Panc1 (cell line): Measurements from ENCODE around the gene SH3TC1. TPM values are rescaled to one million over a fixed set of nuclear protein-coding genes. Genes with fewer than 3 reads are reported as not detected.

Experiments used
- ATAC-seq: fragments of 200-7000 bp; cut with Tn5 transposase; 2 replicates; pipeline ENCODE4 v1.9.1; 2020; ENCODE audit warnings: mild to moderate bottlenecking, moderate library complexity
- BruUV-seq: library from RNA; stranded (reverse); fragments of 400-500 nt; replicated peaks from 2 replicates; lab custom pipeline; 2021; lab: Mats Ljungman, UMichigan
- CTCF ChIA-PET: fragments of 300-600 bp; sonication (Branson Sonifier 250); formaldehyde crosslinking; loops from one replicate; lab custom pipeline; 2022; ENCODE audit warnings: antibody characterized with exemption; lab: Charles Lee
- POLR2A ChIA-PET: fragments of 300-600 bp; sonication (Branson Sonifier 250); formaldehyde crosslinking; loops from one replicate; lab custom pipeline; 2022; ENCODE audit warnings: antibody characterized with exemption; lab: Charles Lee
- DNase-seq: peaks from one replicate; pipeline ENCODE4 v3.0.0-alpha.2; 2010; ENCODE audit warnings: low read depth, low spot score
- H3K27ac ChIP-seq: 2 replicates; pipeline ENCODE4 v1.5.1; 2011; ENCODE audit warnings: mild to moderate bottlenecking, low read length, inconsistent platforms
- H3K27me3 ChIP-seq: fragments of 200-500 bp; sonication (Bioruptor generic); 2 replicates; pipeline ENCODE4 v1.6.0; 2014; ENCODE audit warnings: low read length, inconsistent platforms; ENCODE audit not compliant: control insufficient read depth, insufficient read depth
- H3K36me3 ChIP-seq: fragments of 200-500 bp; sonication (Bioruptor generic); 2 replicates; pipeline ENCODE4 v1.5.1; 2014; ENCODE audit warnings: inconsistent platforms, mild to moderate bottlenecking, low read length, moderate library complexity; ENCODE audit not compliant: control insufficient read depth, insufficient read depth
- H3K4me1 ChIP-seq: 2 replicates; pipeline ENCODE4 v1.5.1; 2011; ENCODE audit warnings: inconsistent platforms, mild to moderate bottlenecking, low read length, moderate library complexity; ENCODE audit not compliant: control insufficient read depth, insufficient read depth
- H3K4me3 ChIP-seq, 2 experiments: 2 replicates each; pipeline ENCODE4 v1.5.1; 2011 to 2012; ENCODE audit warnings: low read depth in 2 of 2, low read length in 2 of 2, mild to moderate bottlenecking in 2 of 2, inconsistent platforms in 1 of 2, moderate library complexity in 1 of 2
- H3K9me3 ChIP-seq: fragments of 200-500 bp; sonication (Bioruptor generic); 2 replicates; pipeline ENCODE4 v1.5.1; 2014; ENCODE audit warnings: low read depth, mild to moderate bottlenecking, inconsistent platforms, low read length, moderate library complexity; ENCODE audit not compliant: control insufficient read depth, insufficient read depth
- CTCF ChIP-seq: fragments of 450-650 bp; IDR thresholded peaks from 2 replicates; pipeline ENCODE4 v1.5.1; 2017; ENCODE audit warnings: mild to moderate bottlenecking
- POLR2AphosphoS5 ChIP-seq: IDR thresholded peaks from 2 replicates; pipeline ENCODE4 v1.6.1; 2012; ENCODE audit warnings: mild to moderate bottlenecking, low read depth, low read length, moderate library complexity
- SIN3A ChIP-seq: IDR thresholded peaks from 2 replicates; pipeline ENCODE4 v1.6.1; 2012; ENCODE audit warnings: low read depth, mild to moderate bottlenecking, low read length, moderate library complexity, borderline replicate concordance; ENCODE audit not compliant: insufficient read depth
- TCF7L2 ChIP-seq: IDR thresholded peaks from 2 replicates; pipeline ENCODE4 v1.6.1; 2011; ENCODE audit warnings: mild to moderate bottlenecking, low read depth, low read length, inconsistent platforms
- in situ Hi-C: cut with HindIII; loops from 2 replicates; pipeline ENCODE4 v1.10.0; 2016; ENCODE audit warnings: low sequenced_read_pairs, low pct_unique_long_range_greater_than_20kb
- intact Hi-C: fragments of 100-400 bp; cut with micrococcal nuclease; formaldehyde crosslinking; loops from one replicate; pipeline ENCODE4 v1.10.0; 2022; ENCODE audit not compliant: unreplicated experiment
- total RNA-seq: library from RNA; stranded (reverse); gene quantifications from one replicate; pipeline ENCODE4 v1.2.1, GENCODE V29; 2021; ENCODE audit not compliant: unreplicated experiment
- TF ChIP-seq, protein P1 (sequence below), 2 experiments: IDR thresholded peaks; 2 replicates each; pipeline ENCODE4 v1.6.1; 2011 to 2012; ENCODE audit warnings: low read depth in 2 of 2, control low read depth in 1 of 2, low read length in 1 of 2, mild to moderate bottlenecking in 1 of 2, moderate library complexity in 1 of 2; ENCODE audit not compliant: insufficient read depth in 1 of 2

SH3TC1 gene
- total RNA-seq, 1 experiment from 2014 or later: 4.5 TPM

GRCh38 chr4:8209181-8209874, 10.2 kb downstream of the SH3TC1 start:
- ATAC-seq (no peak), DNase-seq (no peak)
- H3K4me1 ChIP-seq: no peaks in the 10 kb centered on the region
- intact Hi-C loops: no loop called here
- H3K36me3 ChIP-seq: no peaks in the 10 kb centered on the region
- no peak for TF ChIP-seq CTCF
- no peak for TF ChIP-seq TCF7L2
- TF ChIP-seq, protein P1, sequence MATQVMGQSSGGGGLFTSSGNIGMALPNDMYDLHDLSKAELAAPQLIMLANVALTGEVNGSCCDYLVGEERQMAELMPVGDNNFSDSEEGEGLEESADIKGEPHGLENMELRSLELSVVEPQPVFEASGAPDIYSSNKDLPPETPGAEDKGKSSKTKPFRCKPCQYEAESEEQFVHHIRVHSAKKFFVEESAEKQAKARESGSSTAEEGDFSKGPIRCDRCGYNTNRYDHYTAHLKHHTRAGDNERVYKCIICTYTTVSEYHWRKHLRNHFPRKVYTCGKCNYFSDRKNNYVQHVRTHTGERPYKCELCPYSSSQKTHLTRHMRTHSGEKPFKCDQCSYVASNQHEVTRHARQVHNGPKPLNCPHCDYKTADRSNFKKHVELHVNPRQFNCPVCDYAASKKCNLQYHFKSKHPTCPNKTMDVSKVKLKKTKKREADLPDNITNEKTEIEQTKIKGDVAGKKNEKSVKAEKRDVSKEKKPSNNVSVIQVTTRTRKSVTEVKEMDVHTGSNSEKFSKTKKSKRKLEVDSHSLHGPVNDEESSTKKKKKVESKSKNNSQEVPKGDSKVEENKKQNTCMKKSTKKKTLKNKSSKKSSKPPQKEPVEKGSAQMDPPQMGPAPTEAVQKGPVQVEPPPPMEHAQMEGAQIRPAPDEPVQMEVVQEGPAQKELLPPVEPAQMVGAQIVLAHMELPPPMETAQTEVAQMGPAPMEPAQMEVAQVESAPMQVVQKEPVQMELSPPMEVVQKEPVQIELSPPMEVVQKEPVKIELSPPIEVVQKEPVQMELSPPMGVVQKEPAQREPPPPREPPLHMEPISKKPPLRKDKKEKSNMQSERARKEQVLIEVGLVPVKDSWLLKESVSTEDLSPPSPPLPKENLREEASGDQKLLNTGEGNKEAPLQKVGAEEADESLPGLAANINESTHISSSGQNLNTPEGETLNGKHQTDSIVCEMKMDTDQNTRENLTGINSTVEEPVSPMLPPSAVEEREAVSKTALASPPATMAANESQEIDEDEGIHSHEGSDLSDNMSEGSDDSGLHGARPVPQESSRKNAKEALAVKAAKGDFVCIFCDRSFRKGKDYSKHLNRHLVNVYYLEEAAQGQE (IDR thresholded peaks at IDR 0.05; ENCODE audit: insufficient read depth in 1 of 2, low read depth in 2 of 2, low read length in 1 of 2): no peak
- no peak for TF ChIP-seq POLR2AphosphoS5
- TF ChIP-seq SIN3A: no peak
- no peaks in the 10 kb centered on the region for H3K27me3 ChIP-seq
- POLR2A ChIA-PET: no interaction called here
- H3K27ac ChIP-seq: no peak overlapping the region
- BruUV-seq: no TSS peak
- no peaks in the 10 kb centered on the region for H3K9me3 ChIP-seq
- H3K4me3 ChIP-seq: no peak overlapping the region
- in situ Hi-C loops: no loop called here
- CTCF ChIA-PET: no interaction called here

GRCh38 chr4:8210010-8210409, 10.9 kb downstream of the SH3TC1 start:
- CTCF ChIA-PET: no interaction called here
- Histone ChIP-seq H3K9me3 (no peaks in the 10 kb centered on the region), H3K27ac (no peak overlapping the region), H3K36me3 (no peaks in the 10 kb centered on the region), H3K4me3 (no peak overlapping the region), H3K27me3 (no peaks in the 10 kb centered on the region), H3K4me1 (no peaks in the 10 kb centered on the region)
- no peak for DNase-seq
- BruUV-seq: no TSS peak
- TF ChIP-seq SIN3A: no peak
- TF ChIP-seq, protein P1 (IDR thresholded peaks at IDR 0.05; ENCODE audit: insufficient read depth in 1 of 2, low read depth in 2 of 2, low read length in 1 of 2): no peak
- intact Hi-C loops (no loop called here), in situ Hi-C loops (no loop called here)
- no peak for ATAC-seq
- POLR2A ChIA-PET: no interaction called here
